NCI-H226 (cell line): ENCODE data around the gene GPR135.

Source experiments
- DNase-seq: peaks from one replicate; pipeline ENCODE4 v3.0.0-alpha.2; 2015

Gene GPR135

GRCh38 chr14:59465316-59466135, at the start of gene GPR135:
Gene GPR135 (minus strand): TSS chr14:59465380. CDS start chr14:59465226, 154 bp downstream.
- DNase-seq = no peak

- no peak for DNase-seq
Measured at GRCh38 chr14:59511916-59512575, 46.9 kb upstream of the GPR135 start.

GRCh38 chr14:59510966-59511365, 45.8 kb upstream of the GPR135 start:
- DNase-seq = no peak

GRCh38 chr14:59510001-59510400, 44.8 kb upstream of the GPR135 start:
- DNase-seq = peak; percentile 68

- DNase-seq = no peak
Measured at GRCh38 chr14:59509101-59509500, 43.9 kb upstream of the GPR135 start.

GRCh38 chr14:59507752-59508103, 42.5 kb upstream of the GPR135 start:
- peak; percentile 76 for DNase-seq

GRCh38 chr14:59507063-59507751, 42.0 kb upstream of the GPR135 start:
- DNase-seq = peak; percentile 68

- no peak for DNase-seq
Measured at GRCh38 chr14:59503256-59503655, 38.1 kb upstream of the GPR135 start.

GRCh38 chr14:59500732-59501131, 35.6 kb upstream of the GPR135 start:
- no peak for DNase-seq

GRCh38 chr14:59492384-59492783, 27.2 kb upstream of the GPR135 start:
- no peak for DNase-seq

- no peak for DNase-seq
Measured at GRCh38 chr14:59490756-59491155, 25.6 kb upstream of the GPR135 start.

- DNase-seq = no peak
Measured at GRCh38 chr14:59484639-59485175, 19.5 kb upstream of the GPR135 start.

GRCh38 chr14:59483819-59484638, 18.8 kb upstream of the GPR135 start, which contains the start of the genes JKAMP and L3HYPDH:
Gene JKAMP (plus strand): TSS chr14:59484517. CDS start chr14:59484590, 73 bp downstream.
Gene L3HYPDH (minus strand): TSS chr14:59484408. CDS start chr14:59484316, 92 bp downstream.
- DNase-seq = peak; percentile 88

- peak; percentile 79 for DNase-seq
Measured at GRCh38 chr14:59483363-59483762, 18.2 kb upstream of the GPR135 start.

- peak; percentile 94 for DNase-seq
Measured at GRCh38 chr14:59482541-59483331, 17.6 kb upstream of the GPR135 start.

- peak; percentile 27 for DNase-seq
Measured at GRCh38 chr14:59481871-59482540, 16.8 kb upstream of the GPR135 start.

GRCh38 chr14:59481407-59481806, 16.2 kb upstream of the GPR135 start:
- no peak for DNase-seq

- no peak for DNase-seq
Measured at GRCh38 chr14:59480166-59480565, 15.0 kb upstream of the GPR135 start.

- DNase-seq = no peak
Measured at GRCh38 chr14:59478540-59478939, 13.4 kb upstream of the GPR135 start.

GRCh38 chr14:59475709-59476108, 10.5 kb upstream of the GPR135 start:
- no peak for DNase-seq

- no peak for DNase-seq
Measured at GRCh38 chr14:59474172-59474571, 9.0 kb upstream of the GPR135 start.
